Measurements from ENCODE around the gene JARID2.

- TF ChIP-seq ZNF580 (tag by site-specific recombination; IDR thresholded peaks at IDR 0.05) (no peak), YY1 (tag by site-specific recombination; IDR thresholded peaks at IDR 0.05) (no peak), REST (tag by site-specific recombination; IDR thresholded peaks at IDR 0.05) (no peak; the same call in 1 of the 2 replicates), ZNF223 (tag by site-specific recombination; IDR thresholded peaks at IDR 0.05) (peak; percentile 57; the same call in 1 of the 2 replicates), ZNF248 (tag by site-specific recombination; IDR thresholded peaks at IDR 0.05) (no peak), KLF1 (tag by site-specific recombination; IDR thresholded peaks at IDR 0.05) (peak; percentile 53), ZNF664 (tag by site-specific recombination; IDR thresholded peaks at IDR 0.05) (no peak), REPIN1 (tag by site-specific recombination; IDR thresholded peaks at IDR 0.05; ENCODE audit: low read depth) (no peak)
Observed at GRCh38 chr6:15244620-15245360, 1.1 kb upstream of the JARID2 start.
